Sigmoid colon (tissue), 7 donors: ENCODE measurements around the gene EYA3. TPM values are rescaled to one million over a fixed set of nuclear protein-coding genes. Genes with fewer than 3 reads are reported as not detected.

Experiments used
- DNase-seq: peaks from one replicate; pipeline ENCODE4 v3.0.0-alpha.2; 2019
- H3K27ac ChIP-seq, 4 donors: fragments of 200-600 bp; sonication (generic); one replicate each; pipeline ENCODE4 v1.5.1; 2016 to 2019; ENCODE audit warnings: mild to moderate bottlenecking in 1 of 4
- H3K27me3 ChIP-seq, 3 donors: fragments of 200-600 bp; sonication (generic); one replicate each; pipeline ENCODE4 v1.5.1; 2019; ENCODE audit warnings: mild to moderate bottlenecking in 1 of 3
- H3K36me3 ChIP-seq, 4 donors: fragments of 200-600 bp; sonication (generic); one replicate each; pipeline ENCODE4 v1.5.1; 2016 to 2019
- H3K4me1 ChIP-seq, 4 donors: fragments of 200-600 bp; sonication (generic); one replicate each; pipeline ENCODE4 v1.5.1; 2017 to 2019
- H3K4me3 ChIP-seq, 4 donors: fragments of 200-600 bp; sonication (generic); one replicate each; pipeline ENCODE4 v1.5.1; 2017 to 2019; ENCODE audit warnings: mild to moderate bottlenecking in 2 of 4, moderate library complexity in 1 of 4
- H3K9me3 ChIP-seq, 4 donors: fragments of 200-600 bp in 3 of 4; sonication (generic) in 3 of 4; one replicate each; pipeline versions ENCODE4 v1.5.1 to v1.6.1; 2013 to 2019
- EP300 ChIP-seq, 4 donors: sonication (generic); formaldehyde crosslinking; IDR thresholded peaks; one replicate each; pipeline ENCODE4 v1.6.1; 2017; ENCODE audit warnings: antibody characterized with exemption in 4 of 4
- POLR2A ChIP-seq, 2 donors: fragments of 450-650 bp; IDR thresholded peaks; one replicate each; pipeline ENCODE4 v1.6.1; 2016; ENCODE audit warnings: antibody characterized with exemption in 2 of 2, mild to moderate bottlenecking in 2 of 2, moderate library complexity in 2 of 2
- POLR2AphosphoS5 ChIP-seq, 4 donors: sonication (generic); formaldehyde crosslinking; IDR thresholded peaks; one replicate each; pipeline ENCODE4 v1.6.1; 2017; ENCODE audit warnings: antibody characterized with exemption in 4 of 4
- WGBS, 2 donors: extraction: QIAGEN DNeasy Blood & Tissue Kit; methylation state at CpG; one replicate each; pipeline ENCODE4 v1.1.7; 2013; 5-methylcytosine and 5-hydroxymethylcytosine counted together
- intact Hi-C: fragments of 100-400 bp; cut with DNase I; formaldehyde crosslinking; loops from one replicate; pipeline ENCODE4 v1.15.1; 2023
- polyA plus RNA-seq, 3 donors: library from polyadenylated mRNA; stranded (reverse); fragments of 200-250 nt; gene quantifications; one replicate each; pipeline ENCODE4 v1.2.3, GENCODE V29; 2013
- total RNA-seq, 4 donors: library from RNA; depleted of rRNA; stranded (reverse); fragments of >200 nt; gene quantifications; one replicate each; pipeline ENCODE4 v1.1.0, GENCODE V29; 2016
- TF ChIP-seq, protein P1 (sequence below), 4 experiments: fragments of 450-650 bp in 3 of 4; fragments of 200-600 bp in 1 of 4; IDR thresholded peaks; one replicate each; pipeline ENCODE4 v1.5.1; 2016 to 2019; ENCODE audit warnings: antibody characterized with exemption in 4 of 4, mild to moderate bottlenecking in 3 of 4, moderate library complexity in 2 of 4
- donor health status: healthy with polysubstance abuse.
- donor health status: Bipolar disorder and iron deficiency.
- donor health status: healthy.

The EYA3 gene
- total and polyA plus RNA-seq, 7 donors: 2.4 to 10.0 (median 7.9) TPM

DNA sequence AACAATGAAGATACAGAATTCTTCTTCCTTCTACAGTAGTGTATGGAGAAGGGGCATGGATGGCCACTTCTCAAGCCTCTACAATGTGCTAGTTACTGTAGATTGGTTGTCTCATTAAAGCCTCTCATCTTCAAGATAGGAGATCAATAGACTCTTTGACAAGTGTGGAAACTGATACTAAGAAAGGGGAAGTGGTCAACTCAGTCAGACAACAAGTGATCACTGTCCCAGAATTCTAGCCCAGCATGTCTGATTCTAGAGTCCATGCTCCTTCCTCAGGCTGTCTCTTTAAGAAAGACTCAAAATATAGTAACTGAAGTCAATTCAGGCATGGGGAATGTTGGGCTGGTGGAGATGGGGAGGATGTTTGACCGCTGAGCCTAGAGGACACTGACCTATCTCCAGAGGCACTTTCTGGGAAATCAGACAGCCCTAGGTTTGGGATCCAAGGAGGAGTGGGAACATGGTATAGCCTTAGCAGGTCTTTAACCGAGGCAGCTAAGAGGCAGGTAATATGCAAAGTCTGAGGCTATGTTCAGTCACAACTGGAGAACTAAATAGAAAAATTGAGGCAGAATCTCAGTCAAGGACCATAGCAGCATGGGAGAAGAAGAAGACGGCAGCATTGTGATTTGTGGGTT is 39.3 kb upstream of the EYA3 start:
- 71 to 79% methylated on average over 3 of the region's 3 CpGs for WGBS, 2 donors
- intact Hi-C loops: no loop called here
- peaks cover 0 to 4% (median 0%) of the 10 kb centered on the region in 3 donors for H3K27me3 ChIP-seq
- TF ChIP-seq, protein P1, sequence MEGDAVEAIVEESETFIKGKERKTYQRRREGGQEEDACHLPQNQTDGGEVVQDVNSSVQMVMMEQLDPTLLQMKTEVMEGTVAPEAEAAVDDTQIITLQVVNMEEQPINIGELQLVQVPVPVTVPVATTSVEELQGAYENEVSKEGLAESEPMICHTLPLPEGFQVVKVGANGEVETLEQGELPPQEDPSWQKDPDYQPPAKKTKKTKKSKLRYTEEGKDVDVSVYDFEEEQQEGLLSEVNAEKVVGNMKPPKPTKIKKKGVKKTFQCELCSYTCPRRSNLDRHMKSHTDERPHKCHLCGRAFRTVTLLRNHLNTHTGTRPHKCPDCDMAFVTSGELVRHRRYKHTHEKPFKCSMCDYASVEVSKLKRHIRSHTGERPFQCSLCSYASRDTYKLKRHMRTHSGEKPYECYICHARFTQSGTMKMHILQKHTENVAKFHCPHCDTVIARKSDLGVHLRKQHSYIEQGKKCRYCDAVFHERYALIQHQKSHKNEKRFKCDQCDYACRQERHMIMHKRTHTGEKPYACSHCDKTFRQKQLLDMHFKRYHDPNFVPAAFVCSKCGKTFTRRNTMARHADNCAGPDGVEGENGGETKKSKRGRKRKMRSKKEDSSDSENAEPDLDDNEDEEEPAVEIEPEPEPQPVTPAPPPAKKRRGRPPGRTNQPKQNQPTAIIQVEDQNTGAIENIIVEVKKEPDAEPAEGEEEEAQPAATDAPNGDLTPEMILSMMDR (IDR thresholded peaks at IDR 0.05): no peak
- TF ChIP-seq POLR2A (IDR thresholded peaks at IDR 0.05) (no peak), EP300 (IDR thresholded peaks at IDR 0.05) (no peak), POLR2AphosphoS5 (IDR thresholded peaks at IDR 0.05) (no peak)
- no peaks in the 10 kb centered on the region for H3K9me3 ChIP-seq
- H3K27ac ChIP-seq: no peak overlapping the region
- DNase-seq: no peak
- no peak overlapping the region for H3K4me3 ChIP-seq
- H3K4me1 ChIP-seq: no peaks in the 10 kb centered on the region
- H3K36me3 ChIP-seq: no peaks in the 10 kb centered on the region

DNA sequence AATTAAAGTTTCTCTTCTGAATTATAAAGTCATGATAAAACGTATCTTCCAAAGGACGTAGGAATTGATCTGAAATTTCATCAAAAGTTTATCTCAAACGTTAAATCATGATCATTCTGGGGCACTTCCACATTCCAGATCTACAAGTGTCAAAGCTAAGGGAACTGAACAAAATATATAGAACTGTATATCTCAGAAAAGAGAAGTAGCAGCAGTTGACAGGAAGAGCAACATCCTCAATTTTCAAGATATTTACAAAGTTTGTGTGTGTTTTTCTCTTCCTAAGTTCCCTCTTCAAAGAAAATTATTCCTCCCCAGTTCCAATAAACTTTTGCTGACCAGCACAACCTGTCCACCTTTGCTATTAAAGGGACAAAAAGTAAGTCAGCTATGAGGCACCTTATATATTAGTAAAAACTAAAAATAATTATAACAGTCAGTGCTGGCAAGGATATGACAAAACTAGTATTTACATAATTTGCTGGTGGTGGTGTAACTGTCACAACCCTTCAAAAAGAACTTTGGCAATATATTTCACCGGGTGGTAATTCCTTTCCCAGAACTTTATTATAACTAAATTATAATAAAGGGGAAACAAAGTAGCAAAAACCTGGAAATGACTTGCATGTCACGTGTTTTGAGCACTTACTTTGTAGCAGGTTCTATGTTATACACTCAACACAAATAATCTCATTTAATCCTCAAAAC is 38.5 kb upstream of the EYA3 start:
- no peak for TF ChIP-seq POLR2AphosphoS5 (IDR thresholded peaks at IDR 0.05)
- 59 to 71% methylated on average over 5 of the region's 5 CpGs for WGBS, 2 donors
- Histone ChIP-seq H3K9me3 (no peaks in the 10 kb centered on the region), H3K4me1 (no peaks in the 10 kb centered on the region), H3K4me3 (no peak overlapping the region), H3K36me3 (no peaks in the 10 kb centered on the region), H3K27me3 (peaks cover 0 to 4% (median 0%) of the 10 kb centered on the region in 3 donors), H3K27ac (no peak overlapping the region)
- no peak for DNase-seq
- intact Hi-C loops: no loop called here

DNA sequence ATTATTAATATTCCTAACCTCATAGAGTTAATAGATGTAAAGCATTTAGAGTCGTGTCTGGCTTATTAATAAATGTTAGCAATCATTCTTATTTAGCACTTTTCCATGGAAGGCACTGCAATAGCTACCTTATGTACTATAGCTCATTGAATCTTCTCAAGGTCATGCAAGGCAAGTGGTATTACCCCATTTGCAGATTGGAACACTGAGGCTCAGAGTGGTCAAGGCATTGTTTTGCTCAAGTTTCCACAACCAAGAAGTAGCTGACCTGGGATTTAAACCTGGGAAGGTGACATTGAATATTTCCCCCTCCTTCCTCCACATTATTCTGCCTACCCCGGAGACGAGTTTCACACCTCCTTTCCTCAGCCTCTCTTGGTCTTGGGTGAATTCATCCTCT is 37.8 kb upstream of the EYA3 start:
- H3K4me3 ChIP-seq: no peak overlapping the region
- TF ChIP-seq EP300 (IDR thresholded peaks at IDR 0.05) (no peak), POLR2A (IDR thresholded peaks at IDR 0.05) (no peak)
- TF ChIP-seq, protein P1 (IDR thresholded peaks at IDR 0.05): no peak
- no peaks in the 10 kb centered on the region for H3K36me3 ChIP-seq
- intact Hi-C loops: no loop called here
- DNase-seq: no peak
- H3K9me3 ChIP-seq: no peaks in the 10 kb centered on the region
- peaks cover 0 to 4% (median 0%) of the 10 kb centered on the region in 3 donors for H3K27me3 ChIP-seq
- 75 to 77% methylated on average over 3 of the region's 3 CpGs for WGBS, 2 donors
- no peaks in the 10 kb centered on the region for H3K4me1 ChIP-seq
- H3K27ac ChIP-seq: no peak overlapping the region

DNA sequence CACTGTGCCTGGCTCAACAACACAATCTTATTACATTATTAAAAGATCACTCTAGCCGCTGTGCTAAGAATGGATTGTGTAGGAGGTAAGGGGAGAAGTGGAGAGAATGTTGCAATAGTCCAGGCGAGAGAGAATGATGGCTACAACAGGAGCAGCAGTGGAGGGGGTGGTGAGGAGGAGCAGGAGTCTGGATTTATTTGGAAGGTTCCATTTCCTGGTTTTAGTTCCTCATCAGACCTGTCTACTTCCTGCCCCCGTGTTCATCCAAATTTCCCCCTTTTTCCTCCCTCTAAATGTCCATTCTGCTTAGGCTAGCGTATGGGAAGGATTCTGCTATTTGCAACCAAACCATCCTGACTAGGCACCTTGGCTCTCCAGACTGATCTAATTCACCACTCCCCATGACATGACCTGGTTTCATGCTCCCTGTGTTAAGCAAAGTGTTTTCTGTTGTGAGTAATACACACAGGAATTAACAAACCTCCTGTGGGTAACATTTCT is 35.1 kb upstream of the EYA3 start:
- H3K4me1 ChIP-seq: no peaks in the 10 kb centered on the region
- H3K4me3 ChIP-seq: no peak overlapping the region
- 51 to 67% methylated on average over 4 of the region's 4 CpGs for WGBS, 2 donors
- TF ChIP-seq POLR2A (IDR thresholded peaks at IDR 0.05): no peak
- TF ChIP-seq POLR2AphosphoS5 (IDR thresholded peaks at IDR 0.05): no peak
- TF ChIP-seq EP300 (IDR thresholded peaks at IDR 0.05): no peak
- TF ChIP-seq, protein P1 (IDR thresholded peaks at IDR 0.05): no peak
- H3K27me3 ChIP-seq: peaks cover 0 to under 1% (median 0%) of the 10 kb centered on the region in 3 donors
- no peaks in the 10 kb centered on the region for H3K36me3 ChIP-seq
- H3K27ac ChIP-seq: peak overlapping the region in 1 of 4 donors; percentile 21
- DNase-seq: no peak
- intact Hi-C loops: no loop called here
- no peaks in the 10 kb centered on the region for H3K9me3 ChIP-seq

DNA sequence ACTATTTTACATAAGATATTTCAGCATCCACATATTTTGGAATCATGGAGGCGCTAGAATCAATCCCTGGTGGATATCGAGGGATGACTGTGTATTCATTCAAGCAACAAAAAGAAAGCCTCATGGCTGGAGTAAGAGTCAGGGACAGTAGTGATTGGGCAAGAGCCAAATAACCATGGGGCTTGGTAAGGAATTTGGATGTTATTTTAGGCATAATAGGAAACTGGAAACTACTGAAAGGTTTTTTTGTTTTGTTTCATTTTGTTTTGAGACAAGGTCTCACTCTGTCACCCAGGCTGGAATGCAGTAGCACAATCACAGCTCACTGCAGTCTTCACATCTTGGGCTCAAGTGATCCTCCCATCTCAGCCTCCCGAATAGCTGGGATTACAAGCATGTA is 33.8 kb upstream of the EYA3 start:
- no peak overlapping the region for H3K27ac ChIP-seq
- no peaks in the 10 kb centered on the region for H3K27me3 ChIP-seq
- H3K36me3 ChIP-seq: no peaks in the 10 kb centered on the region
- WGBS, 2 donors: 85 to 92% methylated on average over 3 of the region's 3 CpGs
- intact Hi-C loops: no loop called here
- H3K4me1 ChIP-seq: no peaks in the 10 kb centered on the region
- no peak overlapping the region for H3K4me3 ChIP-seq
- no peak for TF ChIP-seq EP300 (IDR thresholded peaks at IDR 0.05)
- TF ChIP-seq, protein P1 (IDR thresholded peaks at IDR 0.05): no peak
- no peak for TF ChIP-seq POLR2AphosphoS5 (IDR thresholded peaks at IDR 0.05)
- no peak for TF ChIP-seq POLR2A (IDR thresholded peaks at IDR 0.05)
- DNase-seq: no peak
- H3K9me3 ChIP-seq: no peaks in the 10 kb centered on the region
